SK-N-SH (cell line): ENCODE data around the gene RBBP8. TPM values are rescaled to one million over a fixed set of nuclear protein-coding genes. Genes with fewer than 3 reads are reported as not detected.
A peak's percentile ranks its signal among the peaks of the same experiment; 100 is the strongest.

ENCODE experiments used
- CTCF ChIA-PET: fragments of 300-600, 350-600 bp; formaldehyde crosslinking; extraction: SDS; loops from one replicate; lab custom pipeline; 2021; lab: Yijun Ruan, JAX
- POLR2A ChIA-PET: fragments of 350-600 bp; sonication (Branson Sonifier 250); formaldehyde crosslinking; extraction: SDS; loops from one replicate; lab custom pipeline; 2020; ENCODE audit warnings: antibody characterized with exemption, inconsistent platforms; lab: Yijun Ruan, JAX
- DNase-seq: peaks from one replicate; pipeline ENCODE4 v3.0.0; 2012
- H2AFZ ChIP-seq: fragments of 200-600 bp; sonication (generic); 2 replicates; pipeline ENCODE4 v1.8.1; 2016; ENCODE audit warnings: antibody characterized with exemption, mild to moderate bottlenecking, low read depth
- H3F3A ChIP-seq: fragments of 200-600 bp; sonication (generic); replicated peaks from 2 replicates; pipeline ENCODE3; 2016; ENCODE audit warnings: antibody characterized with exemption, mild to moderate bottlenecking; ENCODE audit not compliant: insufficient read depth
- H3K27ac ChIP-seq, 2 experiments: fragments of 200-500 bp in 1 of 2; fragments of 200-600 bp in 1 of 2; sonication (Bioruptor generic) in 1 of 2; sonication (generic), shearing (Covaris generic) in 1 of 2; 2 replicates each; pipeline versions ENCODE4 v1.5.1 to v1.6.1; 2014 to 2016; ENCODE audit warnings: low read depth in 2 of 2, inconsistent platforms in 1 of 2, low read length in 1 of 2, mild to moderate bottlenecking in 1 of 2, mixed read lengths in 1 of 2
- H3K27me3 ChIP-seq: fragments of 200-600 bp; sonication (generic), shearing (Covaris generic); 2 replicates; pipeline ENCODE4 v1.6.1; 2016; ENCODE audit warnings: mixed run types; ENCODE audit not compliant: insufficient read depth
- H3K36me3 ChIP-seq, 2 experiments: fragments of 200-500 bp in 1 of 2; fragments of 200-600 bp in 1 of 2; sonication (Bioruptor generic) in 1 of 2; sonication (generic) in 1 of 2; replicated peaks in 1 of 2; 2 replicates each; pipeline versions ENCODE3 to v1.5.1; 2014 to 2016; ENCODE audit warnings: low read length in 1 of 2, mild to moderate bottlenecking in 1 of 2; ENCODE audit not compliant: insufficient read depth in 2 of 2, control insufficient read depth in 1 of 2
- H3K4me1 ChIP-seq, 2 experiments: fragments of 200-500 bp in 1 of 2; fragments of 200-600 bp in 1 of 2; sonication (Bioruptor generic) in 1 of 2; sonication (generic), shearing (Covaris generic) in 1 of 2; 2 replicates each; pipeline versions ENCODE4 v1.5.1 to v1.6.1; 2014 to 2016; ENCODE audit warnings: low read depth in 1 of 2, low read length in 1 of 2, mixed run types in 1 of 2; ENCODE audit not compliant: insufficient read depth in 2 of 2, control insufficient read depth in 1 of 2
- H3K4me2 ChIP-seq: fragments of 200-600 bp; sonication (generic), shearing (Covaris generic); 2 replicates; pipeline ENCODE4 v1.6.1; 2017; ENCODE audit warnings: mixed run types
- H3K4me3 ChIP-seq, 2 experiments: fragments of 200-500 bp in 1 of 2; fragments of 200-600 bp in 1 of 2; sonication (Bioruptor generic) in 1 of 2; sonication (generic), shearing (Covaris generic) in 1 of 2; 2 replicates each; pipeline versions ENCODE4 v1.5.1 to v1.8.1; 2014 to 2016; ENCODE audit warnings: low read depth in 2 of 2, inconsistent platforms in 1 of 2, low read length in 1 of 2, mild to moderate bottlenecking in 1 of 2, mixed read lengths in 1 of 2, moderate library complexity in 1 of 2
- H3K79me2 ChIP-seq: fragments of 200-600 bp; sonication (generic); 2 replicates; pipeline ENCODE4 v1.8.1; 2017; ENCODE audit warnings: mild to moderate bottlenecking; ENCODE audit not compliant: insufficient read depth
- H3K9ac ChIP-seq: fragments of 200-600 bp; sonication (generic); 2 replicates; pipeline ENCODE4 v1.6.1; 2017; ENCODE audit warnings: mixed run types
- H3K9me2 ChIP-seq: fragments of 200-600 bp; sonication (generic); 2 replicates; pipeline ENCODE4 v1.6.1; 2017; ENCODE audit warnings: mixed run types
- H3K9me3 ChIP-seq: fragments of 200-600 bp; sonication (generic); 2 replicates; pipeline ENCODE4 v1.6.1; 2017; ENCODE audit warnings: mixed run types, mild to moderate bottlenecking, moderate library complexity
- H4K20me1 ChIP-seq: fragments of 200-600 bp; sonication (generic); 2 replicates; pipeline ENCODE4 v1.6.1; 2017; ENCODE audit warnings: mild to moderate bottlenecking, mixed run types; ENCODE audit not compliant: insufficient read depth
- ELF1 ChIP-seq: IDR thresholded peaks from 2 replicates; pipeline ENCODE4 v1.4.0; 2012
- EP300 ChIP-seq, 2 experiments: IDR thresholded peaks; 2 replicates each; pipeline versions ENCODE4 v1.4.0 to v1.6.1; 2012; ENCODE audit warnings: borderline replicate concordance in 1 of 2, low read depth in 1 of 2, low read length in 1 of 2
- EZH2phosphoT487 ChIP-seq: fragments of 200-600 bp; sonication (generic); IDR thresholded peaks from 2 replicates; pipeline ENCODE4 v1.6.1; 2017; ENCODE audit warnings: low read depth, mixed run types, mild to moderate bottlenecking, antibody characterized with exemption, moderate library complexity, borderline replicate concordance
- FOSL2 ChIP-seq: IDR thresholded peaks from 2 replicates; pipeline ENCODE4 v1.4.0; 2012; ENCODE audit warnings: low read depth, mild to moderate bottlenecking, moderate library complexity, borderline replicate concordance
- FOXJ3 ChIP-seq: sonication (generic); formaldehyde crosslinking; IDR thresholded peaks from 2 replicates; pipeline ENCODE4 v1.5.1; 2020; ENCODE audit warnings: mild to moderate bottlenecking, missing genetic modification reagents
- JUND ChIP-seq: IDR thresholded peaks from 2 replicates; pipeline ENCODE4 v1.4.0; 2012
- NRF1 ChIP-seq: IDR thresholded peaks from 2 replicates; pipeline ENCODE4 v1.6.1; 2012; ENCODE audit warnings: low read depth, mild to moderate bottlenecking, low read length
- RAD21 ChIP-seq: IDR thresholded peaks from 2 replicates; pipeline ENCODE4 v1.6.1; 2012; ENCODE audit warnings: mild to moderate bottlenecking, low read length
- RCOR1 ChIP-seq: fragments of 150-350 bp; IDR thresholded peaks from 2 replicates; pipeline ENCODE4 v1.6.1; 2017; ENCODE audit warnings: antibody characterized with exemption, low read length
- REST ChIP-seq: IDR thresholded peaks from 2 replicates; pipeline ENCODE4 v1.6.1; 2012; ENCODE audit warnings: mild to moderate bottlenecking, low read depth, low read length, moderate library complexity
- RFX5 ChIP-seq: IDR thresholded peaks from 2 replicates; pipeline ENCODE4 v1.6.1; 2012; ENCODE audit warnings: mild to moderate bottlenecking, improper control_type of control experiment, low read length
- SIN3A ChIP-seq: IDR thresholded peaks from 2 replicates; pipeline ENCODE4 v1.6.1; 2012; ENCODE audit warnings: low read depth, mild to moderate bottlenecking, low read length, moderate library complexity, borderline replicate concordance
- TAF1 ChIP-seq: IDR thresholded peaks from 2 replicates; pipeline ENCODE4 v1.6.1; 2012; ENCODE audit warnings: low read depth, mild to moderate bottlenecking, low read length, moderate library complexity, borderline replicate concordance
- WGBS: methylation state at CpG from one replicate; pipeline ENCODE4 v1.1.6; 2017; ENCODE audit warnings: low lambda C conversion rate; 5-methylcytosine and 5-hydroxymethylcytosine counted together
- polyA plus RNA-seq, 3 experiments: library from polyadenylated mRNA; depleted of rRNA; stranded (reverse); fragments of >200 nt; gene quantifications; 2 replicates each; pipeline ENCODE4 v1.2.3, GENCODE V29; 2012
- TF ChIP-seq, protein P1 (sequence below): fragments of 200-600 bp; sonication (generic); IDR thresholded peaks from 2 replicates; pipeline ENCODE4 v1.6.1; 2017; ENCODE audit warnings: antibody characterized with exemption, mild to moderate bottlenecking, moderate library complexity
- TF ChIP-seq, protein P2 (sequence below): fragments of 150-350 bp; IDR thresholded peaks from 2 replicates; pipeline ENCODE4 v1.6.1; 2017; ENCODE audit warnings: antibody characterized with exemption, low read length, low read depth, borderline replicate concordance

The RBBP8 gene
- polyA plus RNA-seq, 1 of the 3 experiments (the other 2 are of a cell fraction) = 9.6 TPM

- no peaks in the 10 kb centered on the region for H3K27me3 ChIP-seq
- peaks cover 10% of the 10 kb centered on the region for H3F3A ChIP-seq
- no peak overlapping the region for H3K4me3 ChIP-seq
- H2AFZ ChIP-seq = no peak overlapping the region
- H3K27ac ChIP-seq = peak overlapping the region; percentile 20 to 42; a peak in 3 of 4 replicates
- no peak overlapping the region for H3K4me2 ChIP-seq
- H3K4me1 ChIP-seq = peaks cover 6 to 9% of the 10 kb centered on the region in 2 experiments; a peak in 3 of 4 replicates
- 58% methylated on average over 2 of the region's 2 CpGs for WGBS
- CTCF ChIA-PET = interaction anchor here (0.7 to 2.1 kb wide), 2 partner anchors 36 to 1346 kb away, joined by 3 to 7 read pairs; no protein-coding TSS in a partner anchor
- peaks cover 31 to 37% of the 10 kb centered on the region in 2 experiments for H3K36me3 ChIP-seq
- DNase-seq = no peak
- TF ChIP-seq, protein P1, sequence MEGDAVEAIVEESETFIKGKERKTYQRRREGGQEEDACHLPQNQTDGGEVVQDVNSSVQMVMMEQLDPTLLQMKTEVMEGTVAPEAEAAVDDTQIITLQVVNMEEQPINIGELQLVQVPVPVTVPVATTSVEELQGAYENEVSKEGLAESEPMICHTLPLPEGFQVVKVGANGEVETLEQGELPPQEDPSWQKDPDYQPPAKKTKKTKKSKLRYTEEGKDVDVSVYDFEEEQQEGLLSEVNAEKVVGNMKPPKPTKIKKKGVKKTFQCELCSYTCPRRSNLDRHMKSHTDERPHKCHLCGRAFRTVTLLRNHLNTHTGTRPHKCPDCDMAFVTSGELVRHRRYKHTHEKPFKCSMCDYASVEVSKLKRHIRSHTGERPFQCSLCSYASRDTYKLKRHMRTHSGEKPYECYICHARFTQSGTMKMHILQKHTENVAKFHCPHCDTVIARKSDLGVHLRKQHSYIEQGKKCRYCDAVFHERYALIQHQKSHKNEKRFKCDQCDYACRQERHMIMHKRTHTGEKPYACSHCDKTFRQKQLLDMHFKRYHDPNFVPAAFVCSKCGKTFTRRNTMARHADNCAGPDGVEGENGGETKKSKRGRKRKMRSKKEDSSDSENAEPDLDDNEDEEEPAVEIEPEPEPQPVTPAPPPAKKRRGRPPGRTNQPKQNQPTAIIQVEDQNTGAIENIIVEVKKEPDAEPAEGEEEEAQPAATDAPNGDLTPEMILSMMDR = no peak
- TF ChIP-seq EZH2phosphoT487 = no peak
- TF ChIP-seq FOXJ3 (CRISPR knock-in tag) = no peak
- TF ChIP-seq TAF1 = no peak
- TF ChIP-seq REST = no peak
- no peak for TF ChIP-seq NRF1
- TF ChIP-seq RAD21 = no peak
- TF ChIP-seq, protein P2, sequence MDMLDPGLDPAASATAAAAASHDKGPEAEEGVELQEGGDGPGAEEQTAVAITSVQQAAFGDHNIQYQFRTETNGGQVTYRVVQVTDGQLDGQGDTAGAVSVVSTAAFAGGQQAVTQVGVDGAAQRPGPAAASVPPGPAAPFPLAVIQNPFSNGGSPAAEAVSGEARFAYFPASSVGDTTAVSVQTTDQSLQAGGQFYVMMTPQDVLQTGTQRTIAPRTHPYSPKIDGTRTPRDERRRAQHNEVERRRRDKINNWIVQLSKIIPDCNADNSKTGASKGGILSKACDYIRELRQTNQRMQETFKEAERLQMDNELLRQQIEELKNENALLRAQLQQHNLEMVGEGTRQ = no peak
- TF ChIP-seq FOSL2 = no peak
- TF ChIP-seq SIN3A = no peak
- no peak for TF ChIP-seq EP300 (IDR thresholded peaks at IDR 0.05; ENCODE audit: borderline replicate concordance in 1 of 2, low read depth in 1 of 2, low read length in 1 of 2)
- no peak for TF ChIP-seq JUND
- TF ChIP-seq RFX5 = no peak
- TF ChIP-seq RCOR1 = no peak
- no peak for TF ChIP-seq ELF1
- POLR2A ChIA-PET = no interaction called here
- no peak overlapping the region for H3K9ac ChIP-seq
- no peaks in the 10 kb centered on the region for H3K9me3 ChIP-seq
- H3K9me2 ChIP-seq = no peaks in the 10 kb centered on the region
- no peaks in the 10 kb centered on the region for H4K20me1 ChIP-seq
- no peaks in the 10 kb centered on the region for H3K79me2 ChIP-seq
Measured at GRCh38 chr18:22946846-22947245, 13.7 kb downstream of the RBBP8 start.
